Fibroblast of pulmonary artery (primary cell): ENCODE measurements around the gene ORC2.
A peak's percentile ranks its signal among the peaks of the same experiment; 100 is the strongest.

Experiments
- DNase-seq: peaks from one replicate; pipeline ENCODE4 v3.0.0-alpha.2; 2010; ENCODE audit warnings: low read depth
- H3K4me3 ChIP-seq: replicated peaks from 2 replicates; pipeline ENCODE4 v1.5.1; 2011; ENCODE audit warnings: low read depth, mild to moderate bottlenecking, control low read depth, low read length, moderate library complexity
- CTCF ChIP-seq: IDR thresholded peaks from 2 replicates; pipeline ENCODE4 v1.5.1; 2011; ENCODE audit warnings: mild to moderate bottlenecking, control low read depth, low read length, inconsistent platforms; ENCODE audit errors: missing control alignments

The ORC2 gene

GRCh38 chr2:200871151-200871550 lies 92.3 kb downstream of the ORC2 start:
- no peak for TF ChIP-seq CTCF
- H3K4me3 ChIP-seq, result no peak overlapping the region
- DNase-seq, result no peak

DNA sequence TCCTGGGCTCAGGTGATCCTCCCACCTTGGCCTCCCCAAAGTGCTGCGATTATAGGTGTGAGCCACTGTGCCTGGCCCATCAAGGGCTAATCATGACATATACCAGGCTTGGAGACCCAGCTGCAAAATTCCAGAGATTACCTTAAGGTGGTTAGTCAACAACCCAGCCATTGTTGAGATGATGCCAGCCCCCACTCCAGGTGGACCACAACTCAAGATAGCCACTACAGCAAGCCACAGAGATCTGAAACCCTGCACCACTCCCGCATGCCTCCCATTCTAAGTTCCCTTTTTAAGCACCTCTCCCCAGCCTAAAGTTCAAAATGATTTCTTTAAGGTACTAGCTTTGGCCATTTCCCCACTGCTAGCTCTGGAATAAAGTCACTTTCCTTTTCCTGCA lies 94.4 kb downstream of the ORC2 start:
- no peak overlapping the region for H3K4me3 ChIP-seq
- DNase-seq, result no peak
- no peak for TF ChIP-seq CTCF

GRCh38 chr2:200864176-200865034 lies 99.1 kb downstream of the ORC2 start, which contains the start of gene CLK1:
CLK1 (minus strand) TSS chr2:200864658; CDS start chr2:200861862, 2,796 bp downstream.
- no peak for TF ChIP-seq CTCF
- peak within 1 kb of the TSS; percentile 98 for H3K4me3 ChIP-seq
- DNase-seq, result peak; percentile 95

GRCh38 chr2:200863782-200864175 lies 99.7 kb downstream of the ORC2 start:
- H3K4me3 ChIP-seq, result peak overlapping the region; percentile 98
- no peak for DNase-seq
- TF ChIP-seq CTCF, result no peak

- peak; percentile 70 for DNase-seq
- peak overlapping the region; percentile 98 for H3K4me3 ChIP-seq
- no peak for TF ChIP-seq CTCF
Observed at GRCh38 chr2:200862532-200863000, 100.9 kb downstream of the ORC2 start.

DNA sequence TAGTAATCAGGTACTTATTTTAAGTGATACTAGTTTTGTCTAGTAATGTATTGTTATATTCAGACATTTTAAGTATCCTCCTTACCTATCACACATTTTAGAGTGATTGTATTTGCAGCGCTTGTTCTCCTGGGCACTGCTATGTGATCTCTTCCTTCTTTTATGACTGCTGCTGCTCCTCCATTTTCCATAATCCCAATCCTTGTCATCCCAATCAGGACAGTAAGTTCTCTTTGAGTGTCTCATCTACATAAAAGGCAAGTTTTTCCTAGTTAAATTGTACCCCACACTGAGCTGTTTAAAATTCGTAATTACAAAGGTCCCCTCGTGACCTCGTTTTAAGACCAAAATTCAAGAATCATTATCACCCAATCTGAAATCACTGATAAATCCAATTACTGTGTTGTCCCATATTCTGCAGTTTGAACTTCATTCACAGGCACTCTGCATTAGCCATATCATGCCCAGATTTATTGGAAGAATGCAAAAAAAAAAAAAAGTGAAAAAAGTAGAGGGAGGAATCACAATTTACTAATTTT lies 101.8 kb downstream of the ORC2 start:
- no peak for TF ChIP-seq CTCF
- H3K4me3 ChIP-seq, result peak overlapping the region; percentile 98
- DNase-seq, result no peak
